Hindlimb muscle (tissue), 1 donor: ENCODE measurements around the gene GPS1. TPM values are rescaled to one million over a fixed set of nuclear protein-coding genes. Genes with fewer than 3 reads are reported as not detected.

ENCODE experiments used
- DNase-seq: peaks from one replicate; pipeline ENCODE4 v3.0.0-alpha.2; 2013
- polyA plus RNA-seq: library from polyadenylated mRNA; unstranded; fragments of 120-200 nt; gene quantifications from one replicate; pipeline ENCODE4 v1.2.1, GENCODE V29; 2013; ENCODE audit not compliant: insufficient read length

GPS1 gene
- polyA plus RNA-seq, 1 donor = 84.4 TPM

DNA sequence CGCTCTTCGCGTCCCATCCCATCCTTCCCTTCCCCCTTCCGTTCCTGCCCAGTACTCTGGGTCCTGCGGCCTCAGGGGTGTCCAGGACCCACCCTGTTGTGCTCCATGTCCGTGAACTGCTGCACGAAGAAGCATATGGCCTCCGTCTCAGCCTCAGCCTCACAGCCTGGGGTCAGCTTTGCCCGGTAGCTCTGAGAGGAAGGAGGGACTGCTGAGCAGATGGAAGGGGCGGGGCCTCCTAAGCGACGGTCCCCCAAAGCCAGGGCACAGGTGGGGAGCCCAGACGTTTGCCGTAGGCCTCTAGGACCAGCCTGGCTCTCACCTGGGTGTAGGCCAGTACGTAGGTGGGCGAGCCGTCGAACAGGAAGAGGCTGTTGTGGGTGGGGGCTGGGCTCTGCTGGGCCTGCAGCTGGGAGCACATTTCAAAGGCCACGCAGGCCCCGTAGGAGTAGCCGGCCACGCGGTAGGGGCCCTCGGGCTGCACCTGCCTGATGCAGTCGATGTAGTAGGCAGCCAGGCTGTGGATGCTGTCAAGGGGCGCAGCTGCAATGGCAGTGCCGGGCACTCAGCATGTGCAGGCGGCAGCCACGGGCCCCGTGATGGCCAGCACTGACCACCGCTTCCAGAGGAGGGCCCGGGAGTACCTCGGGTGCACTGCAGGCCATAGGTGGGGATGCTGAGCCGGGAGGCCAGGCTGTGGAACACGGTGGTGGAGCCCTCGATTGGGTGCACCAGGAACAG, 28.5 kb downstream of the GPS1 start:
- DNase-seq = no peak

DNA sequence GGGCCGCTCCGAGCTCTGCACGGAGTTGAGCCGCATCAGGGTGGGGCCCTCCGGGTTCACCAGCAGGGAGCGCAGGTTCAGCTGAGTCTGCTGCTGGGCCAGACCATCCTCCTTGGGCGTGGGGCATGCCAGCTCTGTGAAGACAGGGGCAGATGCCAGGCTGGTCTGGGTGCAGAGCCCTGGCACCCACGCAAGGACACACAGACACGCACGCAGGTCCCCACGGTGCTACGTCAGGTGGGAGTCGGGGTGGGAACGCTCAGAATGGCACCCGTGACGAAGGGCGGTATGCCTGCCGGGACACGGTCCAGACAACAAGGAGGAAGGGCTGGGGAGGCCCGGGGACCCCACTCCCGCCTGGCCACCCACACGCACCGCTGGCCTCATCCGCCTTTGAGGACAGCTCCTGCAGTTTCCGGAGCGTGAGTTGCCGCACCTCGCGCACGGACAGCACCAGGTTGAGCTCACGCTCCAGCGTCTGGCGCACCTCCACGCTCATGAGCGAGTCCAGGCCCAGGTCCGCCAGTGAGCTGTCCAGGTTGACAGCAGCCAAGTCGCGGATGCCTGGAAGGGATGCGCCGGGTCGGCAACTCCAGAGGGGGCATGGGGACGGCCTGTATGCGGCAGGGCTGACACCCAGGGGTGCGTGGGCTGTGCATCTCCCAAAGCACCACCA, 29.2 kb downstream of the GPS1 start:
- no peak for DNase-seq

DNA sequence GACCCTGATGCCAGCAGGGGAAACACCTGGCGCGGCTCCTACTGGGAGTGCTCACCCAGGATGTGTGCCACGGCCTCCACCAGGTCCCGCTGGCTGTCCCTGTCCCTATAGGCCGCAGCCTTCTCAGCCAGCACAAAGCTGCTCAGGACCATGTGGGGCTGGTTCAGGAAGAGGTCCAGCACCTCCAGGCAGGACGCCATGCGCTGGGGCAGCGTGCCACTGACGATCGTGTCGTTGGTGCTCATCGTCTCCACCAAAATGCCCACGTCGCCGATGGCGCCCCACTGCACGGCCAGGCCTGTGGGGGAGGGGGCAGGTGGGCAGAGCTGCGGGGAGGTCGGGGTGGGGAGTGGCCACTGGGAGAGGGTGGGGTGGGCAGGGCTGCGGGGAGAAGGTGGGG, 29.8 kb downstream of the GPS1 start:
- no peak for DNase-seq

DNA sequence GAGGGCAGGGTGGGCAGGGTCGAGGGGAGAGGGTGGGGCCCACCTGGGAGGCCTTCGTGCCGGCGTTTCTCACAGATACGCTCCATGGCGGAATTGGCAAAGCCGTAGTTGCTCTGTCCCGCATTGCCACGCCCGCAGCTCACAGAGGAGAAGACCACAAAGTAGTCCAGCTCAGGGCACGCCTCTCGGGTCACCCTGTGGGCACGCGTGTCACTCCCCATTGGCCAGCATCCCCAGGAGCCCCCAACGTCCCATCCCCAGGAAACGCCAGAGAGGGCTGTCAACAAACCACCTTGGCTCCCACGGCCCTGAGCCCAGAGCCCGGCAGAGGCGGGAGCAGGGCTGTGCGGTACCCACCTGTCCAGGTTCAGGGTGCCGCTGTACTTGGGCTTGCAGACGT, 30.3 kb downstream of the GPS1 start:
- no peak for DNase-seq

DNA sequence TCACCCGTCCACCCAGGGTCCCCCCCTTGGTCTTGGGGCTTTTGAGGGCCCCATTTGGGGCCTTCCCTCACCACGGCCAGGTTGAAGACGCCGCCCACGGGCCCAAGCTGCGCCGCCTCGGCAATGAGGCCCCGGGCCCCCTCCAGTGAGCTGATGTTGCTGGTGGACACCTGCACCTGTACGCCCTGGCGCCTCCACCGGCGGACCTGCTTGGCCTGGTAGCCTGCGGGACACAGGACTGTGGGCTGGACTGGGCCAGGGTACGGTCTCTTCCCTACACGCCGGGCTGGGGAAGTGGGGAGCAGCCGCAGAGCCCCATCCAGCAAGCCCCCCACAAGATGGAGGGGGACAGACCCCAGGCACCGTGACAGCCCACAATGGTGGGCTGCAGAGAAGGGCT, 30.8 kb downstream of the GPS1 start:
- no peak for DNase-seq

DNA sequence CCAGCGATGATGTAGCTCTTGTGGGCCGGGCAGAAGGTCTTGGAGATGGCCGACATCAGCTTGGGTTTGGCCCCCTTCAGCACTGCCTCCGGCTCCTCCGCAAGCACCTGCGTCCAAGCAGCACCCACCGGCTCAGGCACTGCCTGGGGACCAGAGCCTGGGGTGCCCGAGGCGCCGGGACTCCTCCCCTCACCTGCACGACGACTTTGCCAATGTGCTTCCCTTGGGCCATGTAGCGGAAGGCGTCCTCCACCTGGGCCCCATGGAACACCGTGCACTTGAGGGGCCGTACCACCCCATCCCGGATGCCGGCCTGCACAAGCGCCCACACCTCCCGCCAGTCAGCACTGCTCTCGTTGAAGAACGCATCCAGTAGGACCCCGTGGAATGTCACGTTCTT, 31.3 kb downstream of the GPS1 start:
- DNase-seq = no peak

DNA sequence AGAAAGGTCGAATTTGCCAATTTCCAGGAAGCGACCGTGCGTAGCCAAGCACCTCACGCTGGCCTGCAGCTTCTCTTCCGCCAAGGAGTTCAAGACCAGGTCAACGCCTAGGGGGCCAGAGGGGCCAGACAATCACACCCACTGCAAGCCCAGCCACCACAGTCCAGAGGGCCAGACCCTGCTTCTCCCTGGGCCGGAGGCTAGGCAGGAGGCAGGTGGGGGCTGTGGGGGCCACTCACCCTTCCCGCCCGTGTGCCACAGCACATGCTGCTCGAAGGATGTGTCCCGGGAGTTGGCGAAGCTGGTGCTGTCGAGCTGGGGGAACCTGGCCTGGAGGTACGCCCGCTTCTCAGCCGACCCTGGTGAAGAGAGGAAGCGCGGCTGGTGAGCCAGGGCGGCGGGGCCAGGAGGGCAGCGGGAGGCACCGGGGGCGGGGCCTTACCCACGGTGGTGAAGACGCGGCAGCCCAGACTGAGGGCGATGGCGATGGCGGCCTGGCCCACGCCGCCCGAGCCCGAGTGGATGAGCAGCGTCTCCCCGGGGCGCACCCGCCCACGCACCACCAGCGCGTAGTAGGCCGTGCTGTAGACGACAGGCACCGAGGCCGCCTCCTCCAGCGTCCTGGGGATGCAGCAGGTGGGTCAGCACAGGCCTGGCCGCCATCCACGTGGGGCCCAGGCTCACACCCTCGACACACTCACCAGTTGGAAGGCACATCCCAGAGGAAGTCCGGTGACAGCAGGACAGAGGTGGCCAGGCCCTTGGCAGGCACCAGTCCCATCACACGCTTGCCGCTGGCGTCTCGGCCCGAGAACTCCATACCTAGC, 32.0 kb downstream of the GPS1 start:
- no peak for DNase-seq

DNA sequence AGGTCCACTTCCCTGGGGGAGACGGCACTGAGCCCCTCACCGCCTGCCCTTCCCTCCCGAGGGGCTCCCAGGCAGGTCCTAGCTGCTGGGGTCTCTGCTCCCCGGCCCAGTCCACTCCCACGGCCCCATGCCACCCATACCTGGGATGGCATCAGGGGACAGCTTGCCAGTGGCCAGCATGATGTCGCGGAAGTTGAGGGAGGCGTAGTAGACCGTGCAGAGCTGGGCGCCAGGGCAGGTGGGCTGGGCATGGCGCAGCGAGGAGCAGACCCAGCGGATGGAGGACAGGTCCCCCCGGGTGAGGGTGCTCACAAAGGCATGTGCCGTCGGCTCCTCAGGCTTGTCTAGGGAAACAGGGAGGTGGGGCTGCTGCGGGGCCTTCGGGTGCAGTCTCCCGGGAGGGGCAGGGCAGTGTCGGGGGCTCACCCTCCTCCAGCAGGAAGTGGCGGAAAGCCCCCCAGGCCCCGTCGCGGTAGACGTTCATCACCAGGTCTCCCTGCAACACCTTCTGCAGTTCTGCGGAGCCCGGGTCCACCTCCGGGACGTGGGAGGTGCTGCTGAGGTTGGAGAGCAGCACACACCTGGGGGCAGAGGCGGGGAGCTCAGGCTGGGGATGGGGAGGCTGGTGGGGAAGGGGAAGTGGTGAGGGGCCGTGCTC, 32.8 kb downstream of the GPS1 start:
- no peak for DNase-seq

DNA sequence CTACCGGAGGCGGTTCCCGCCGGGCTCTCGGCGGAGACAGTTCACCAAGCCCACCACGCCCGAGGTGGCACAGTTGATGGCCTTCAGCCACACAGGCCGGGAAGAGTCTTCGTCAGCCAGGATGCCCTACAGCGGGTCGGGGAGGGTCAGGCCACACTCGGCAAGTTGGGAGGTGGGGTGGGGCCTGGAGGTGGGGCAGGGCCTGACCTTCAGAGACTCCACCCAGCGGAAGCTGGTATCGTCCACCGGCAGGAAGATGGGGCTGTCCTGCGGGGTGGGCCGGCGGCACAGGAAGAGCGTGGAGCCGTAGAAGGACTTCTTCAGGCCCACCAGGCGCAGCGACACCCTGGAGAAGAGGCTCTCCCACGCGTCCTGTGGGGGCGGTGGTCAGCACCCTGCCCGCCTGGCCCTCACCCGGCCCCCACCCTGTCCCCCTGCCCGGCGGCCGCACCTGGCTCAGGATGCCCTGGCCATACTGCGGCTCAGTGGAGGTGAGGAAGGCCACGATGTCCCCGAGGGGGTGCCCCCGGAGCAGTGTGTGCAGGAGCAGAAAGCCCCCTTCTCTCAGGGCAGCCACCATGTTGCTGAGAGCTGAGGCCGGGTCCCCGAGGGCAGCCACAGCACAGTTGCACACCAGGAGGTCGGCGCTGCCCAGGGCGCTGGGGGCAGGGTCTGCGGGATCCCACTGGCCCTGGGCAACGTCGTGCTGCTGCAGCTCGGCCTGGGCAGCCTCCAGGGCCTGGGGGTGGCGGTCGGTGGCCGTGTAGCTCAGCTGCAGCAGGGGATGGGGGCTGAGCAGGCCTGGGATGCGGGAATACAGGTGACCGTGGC, 33.5 kb downstream of the GPS1 start:
- DNase-seq = no peak

DNA sequence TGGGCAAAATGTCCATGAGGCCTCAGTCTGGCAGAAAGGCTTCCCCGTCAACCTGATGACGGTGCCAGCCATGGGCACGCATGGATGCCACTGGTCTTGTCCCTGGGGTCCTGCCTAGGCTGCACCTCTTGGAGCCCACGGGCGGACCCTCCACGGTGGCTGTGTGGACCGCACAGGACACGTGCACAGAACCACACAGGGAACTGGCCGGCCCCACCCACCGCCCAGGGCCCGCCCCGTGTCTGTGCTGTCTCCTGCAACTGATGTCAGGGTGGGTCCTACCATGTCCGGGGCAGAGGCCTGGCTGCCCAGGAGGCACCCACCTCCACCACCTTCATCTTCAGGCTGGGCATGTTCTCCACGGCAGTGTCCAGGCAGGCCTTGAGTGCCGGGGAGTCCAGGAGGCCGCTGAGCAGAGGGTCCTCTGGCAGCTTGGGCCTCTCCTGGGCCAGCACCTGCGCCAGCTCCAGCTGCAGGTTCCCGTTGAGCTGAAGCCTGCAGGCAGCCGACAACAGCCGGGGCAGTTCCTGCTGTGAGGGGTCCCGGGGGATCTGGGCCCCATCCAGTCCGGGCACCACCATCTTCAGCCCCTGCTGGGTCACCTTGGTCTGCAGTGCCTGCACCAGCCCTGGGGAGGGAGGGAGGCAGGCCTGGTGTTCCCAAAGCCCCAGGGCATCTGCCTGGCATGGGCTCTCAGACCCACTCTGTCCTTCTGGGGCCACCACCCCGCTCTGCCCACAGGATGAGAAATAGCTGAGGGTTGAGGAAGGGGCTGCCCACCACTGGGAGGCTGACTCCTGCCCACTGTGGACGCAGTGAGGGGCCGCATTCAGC, 34.5 kb downstream of the GPS1 start:
- DNase-seq = no peak

DNA sequence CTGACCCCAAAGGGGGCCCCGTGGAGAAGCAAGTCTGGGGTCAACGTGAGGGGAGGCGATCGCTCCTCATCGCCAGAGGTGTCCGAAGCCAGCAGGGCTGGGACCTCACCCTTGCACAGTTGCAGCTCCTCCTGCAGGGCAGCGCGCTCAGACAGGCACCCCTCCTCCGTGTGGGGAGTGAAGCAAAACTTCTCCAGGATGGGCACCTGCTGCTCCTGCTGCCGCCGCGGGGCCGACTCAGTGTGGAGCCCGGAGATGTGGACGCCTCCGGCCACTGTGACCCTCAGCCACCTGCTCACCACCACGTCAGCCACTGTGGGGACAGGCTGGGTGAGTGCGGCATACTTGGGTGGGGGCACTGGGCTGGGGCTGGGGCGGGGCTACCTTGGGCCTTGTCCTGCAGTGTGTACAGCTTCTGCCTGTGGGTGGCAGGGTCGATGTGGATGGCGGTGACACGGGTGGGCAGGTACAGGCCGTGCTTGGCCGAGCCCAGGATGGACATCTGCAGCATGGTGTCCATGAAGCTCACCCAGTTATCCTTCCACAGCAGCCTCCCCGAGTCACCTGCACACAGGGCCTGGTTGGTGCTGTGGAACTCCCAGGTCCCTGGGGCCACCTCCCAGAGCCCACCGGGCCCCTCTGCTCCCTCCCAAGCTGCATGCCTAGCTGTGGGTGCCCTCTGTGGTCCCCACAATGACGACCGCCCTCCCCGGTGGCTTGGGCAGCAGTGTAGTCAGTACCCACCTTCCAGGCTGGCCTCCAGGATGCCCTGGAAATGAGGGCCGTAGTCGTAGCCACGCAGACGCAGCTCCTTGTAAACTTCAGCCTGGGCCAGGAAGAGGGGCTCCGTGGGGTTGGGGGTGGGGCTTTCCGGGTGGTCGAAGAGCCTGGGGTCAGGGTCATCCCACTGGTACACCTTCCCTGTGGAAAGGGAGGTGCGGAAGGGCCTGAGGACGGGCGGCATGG, 35.5 kb downstream of the GPS1 start:
- DNase-seq = no peak

DNA sequence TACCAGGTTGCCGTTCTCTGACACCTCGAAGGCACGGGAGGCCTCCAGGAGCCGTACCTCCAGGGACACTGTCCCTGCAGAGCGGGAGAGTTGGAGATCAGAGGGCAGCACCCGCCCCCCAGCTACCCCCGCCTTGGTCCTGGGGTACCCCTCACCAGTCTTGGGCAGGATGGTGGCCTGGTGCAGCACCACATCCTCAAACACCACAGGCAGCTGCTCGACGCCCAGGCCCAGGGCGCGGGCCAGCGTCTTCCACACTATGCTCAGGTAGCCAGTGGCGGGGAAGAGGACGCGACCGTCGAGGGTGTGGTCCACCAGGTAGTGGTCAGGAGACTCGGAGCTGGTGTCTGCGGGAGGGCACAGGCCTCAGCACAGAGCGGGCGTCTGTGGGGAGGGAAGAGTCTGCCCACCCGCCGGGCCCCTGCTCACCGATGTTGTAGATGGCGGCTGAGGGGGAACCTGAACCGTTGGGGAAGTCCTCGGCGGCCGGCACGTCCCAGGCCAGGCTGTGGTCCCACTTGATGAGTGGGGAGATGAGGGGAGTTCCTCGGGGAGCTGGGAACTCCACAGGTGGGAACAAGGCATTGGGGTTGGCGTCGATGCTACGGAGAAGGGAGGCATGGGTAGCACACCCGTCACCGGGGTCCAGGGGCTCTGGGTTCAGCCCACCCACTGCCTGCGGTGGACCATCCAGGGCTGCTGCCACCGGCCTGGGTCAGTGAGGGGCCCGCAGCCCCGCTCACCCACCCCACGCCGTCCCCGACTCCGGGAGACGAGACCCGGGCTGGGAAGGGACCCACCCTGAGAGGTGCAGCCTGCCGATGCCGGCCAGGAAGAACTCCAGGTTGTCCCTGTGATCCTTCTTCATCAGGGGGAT, 36.5 kb downstream of the GPS1 start:
- DNase-seq = no peak

DNA sequence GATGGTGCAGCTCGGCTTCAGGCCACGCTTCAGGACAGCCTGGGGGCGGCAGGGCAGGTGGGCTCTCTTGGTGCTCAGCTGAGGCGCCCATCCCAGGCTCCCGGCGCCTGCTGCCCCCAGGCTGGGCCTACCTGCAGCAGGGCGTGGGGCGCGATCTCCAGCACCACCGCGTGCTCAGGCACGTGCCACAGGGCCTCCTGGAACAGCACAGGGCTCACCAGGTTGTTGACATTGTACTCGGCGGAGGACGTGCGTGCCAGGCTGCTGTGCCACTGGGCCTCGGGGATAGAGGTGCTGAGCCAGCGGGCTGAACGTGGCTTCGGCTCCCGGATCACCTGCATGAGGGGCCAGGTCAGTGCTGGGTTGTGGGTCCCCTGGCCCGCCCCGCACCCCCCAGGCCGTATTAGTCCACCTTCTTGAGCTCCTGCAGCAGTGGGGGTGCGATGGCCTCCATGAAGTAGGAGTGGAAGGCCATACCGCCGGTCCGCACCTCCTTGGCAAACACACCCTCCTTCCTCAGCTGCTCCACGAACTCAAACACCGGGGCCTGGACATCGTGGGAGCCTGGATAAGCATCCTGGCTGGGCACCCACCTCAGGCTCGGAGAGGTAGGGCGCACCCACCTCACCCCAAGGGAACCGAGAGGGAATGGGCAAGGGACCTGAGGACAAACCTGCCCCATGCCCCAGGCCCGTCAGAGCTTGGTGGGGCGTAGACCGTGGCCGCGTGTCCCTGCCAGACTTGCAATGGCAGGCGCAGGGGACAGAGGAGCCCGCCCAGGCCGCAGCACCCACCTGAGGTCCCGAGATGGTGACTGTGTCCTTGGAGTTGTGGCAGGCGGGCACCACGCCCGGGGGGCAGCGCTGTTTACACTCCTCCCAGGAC, 37.4 kb downstream of the GPS1 start:
- no peak for DNase-seq

DNA sequence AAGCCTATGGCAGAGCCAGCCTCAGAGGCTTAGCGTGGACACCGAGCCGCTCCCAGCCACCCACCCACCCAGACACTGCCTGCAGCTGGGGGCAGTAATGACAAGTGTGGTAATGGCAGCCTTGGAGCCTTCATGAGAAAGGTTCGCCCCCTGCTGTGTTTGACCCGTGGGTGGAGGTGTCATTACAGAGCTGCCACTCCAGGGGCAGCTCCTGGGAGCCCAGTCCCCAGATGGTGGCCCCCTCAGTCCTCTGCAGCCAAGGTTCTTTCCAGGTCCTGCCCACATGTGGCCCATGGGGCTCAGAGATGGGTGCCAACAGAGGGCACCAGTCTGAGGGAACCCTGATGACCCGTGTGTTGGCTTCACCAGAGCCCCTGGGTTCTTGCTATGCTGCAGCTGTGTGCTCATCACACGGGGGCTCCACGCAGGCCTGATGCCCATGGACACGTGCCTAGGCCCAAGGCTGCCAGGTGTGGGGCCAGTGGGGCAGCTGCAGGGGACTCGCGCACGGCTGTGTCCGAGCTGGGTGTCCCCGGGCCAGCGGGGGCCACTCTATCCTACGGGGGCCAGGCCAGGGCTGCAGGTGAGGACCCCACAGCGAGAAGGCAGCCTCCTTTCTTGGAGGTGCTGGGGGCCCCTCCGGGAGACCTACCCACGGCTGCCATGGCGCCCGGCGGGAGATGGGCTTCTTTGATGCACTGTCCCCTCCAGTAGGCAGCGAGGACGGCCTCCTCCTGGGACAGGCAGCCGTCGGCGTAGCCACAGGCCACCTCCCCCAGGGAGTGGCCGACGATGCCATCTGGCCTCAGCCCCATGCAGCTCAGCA, 38.2 kb downstream of the GPS1 start:
- DNase-seq = no peak

DNA sequence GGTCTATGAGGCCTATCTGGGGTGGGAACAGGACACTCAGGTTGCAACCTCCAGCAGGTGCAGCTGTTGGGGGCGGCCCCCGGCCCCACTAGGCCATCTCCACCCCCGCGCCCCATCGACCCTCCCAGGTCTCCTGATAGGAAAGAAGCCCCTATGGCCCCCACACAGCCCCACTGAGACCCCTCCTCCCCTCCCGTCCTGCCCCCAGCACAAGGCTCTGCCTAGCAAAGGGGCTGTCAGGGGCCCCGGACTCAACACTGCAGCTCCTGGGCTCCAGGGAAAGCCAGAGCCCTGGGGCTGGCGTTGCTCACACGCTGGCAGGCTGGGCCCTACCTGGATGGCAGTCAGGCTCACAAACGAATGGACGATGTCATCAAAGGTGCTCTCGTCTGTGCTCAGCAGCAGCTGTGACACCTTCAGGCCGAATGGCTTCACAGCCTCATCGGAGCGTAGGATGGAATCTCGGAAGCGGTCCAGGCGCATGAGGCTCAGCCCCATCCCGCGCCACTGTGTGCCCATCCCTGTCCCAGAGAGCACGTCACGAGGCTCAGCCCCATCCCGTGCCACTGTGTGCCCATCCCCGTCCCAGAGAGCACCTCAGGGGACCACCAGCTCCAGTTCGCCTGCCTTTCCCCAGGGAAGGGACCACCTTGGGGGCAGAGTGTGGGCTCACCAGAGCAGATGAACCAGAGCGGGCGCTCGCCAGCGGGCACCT, 39.0 kb downstream of the GPS1 start:
- DNase-seq = no peak
